GM23338 (cell line): Measurements from ENCODE around the gene BIN1. TPM values are rescaled to one million over a fixed set of nuclear protein-coding genes. Genes with fewer than 3 reads are reported as not detected.

Source experiments
- ATAC-seq: fragments of 200-7000 bp; cut with Tn5 transposase; 3 replicates; pipeline ENCODE4 v1.9.1; 2020
- DNase-seq: peaks from one replicate; pipeline ENCODE4 v3.0.0-alpha.2; 2015; ENCODE audit warnings: low spot score
- H2AFZ ChIP-seq: fragments of 200-600 bp; sonication (generic); 2 replicates; pipeline ENCODE4 v1.8.0; 2016; ENCODE audit warnings: antibody characterized with exemption, mild to moderate bottlenecking, moderate library complexity
- H3F3A ChIP-seq: fragments of 200-600 bp; sonication (generic); replicated peaks from 2 replicates; pipeline ENCODE4 v1.8.0; 2017; ENCODE audit warnings: antibody characterized with exemption, mixed run types, low read depth
- H3K27ac ChIP-seq: fragments of 200-600 bp; sonication (generic); 2 replicates; pipeline ENCODE4 v1.6.1; 2016; ENCODE audit warnings: low read depth
- H3K27me3 ChIP-seq: fragments of 200-600 bp; sonication (generic); 2 replicates; pipeline ENCODE4 v1.8.0; 2016; ENCODE audit warnings: mild to moderate bottlenecking, mixed run types, moderate library complexity; ENCODE audit not compliant: insufficient read depth
- H3K36me3 ChIP-seq: fragments of 200-600 bp; sonication (generic); 2 replicates; pipeline ENCODE4 v1.8.0; 2016; ENCODE audit warnings: mild to moderate bottlenecking; ENCODE audit not compliant: insufficient read depth
- H3K4me1 ChIP-seq: fragments of 200-600 bp; sonication (generic); 2 replicates; pipeline ENCODE4 v1.8.0; 2016; ENCODE audit warnings: mild to moderate bottlenecking, moderate library complexity; ENCODE audit not compliant: insufficient read depth
- H3K4me2 ChIP-seq: fragments of 200-600 bp; sonication (generic); 2 replicates; pipeline ENCODE4 v1.7.1; 2017; ENCODE audit warnings: mixed run types
- H3K4me3 ChIP-seq: fragments of 200-600 bp; sonication (generic); 2 replicates; pipeline ENCODE4 v1.6.1; 2016; ENCODE audit warnings: mixed run types
- H3K79me2 ChIP-seq: fragments of 200-600 bp; sonication (generic); replicated peaks from 2 replicates; pipeline ENCODE4 v1.8.0; 2017; ENCODE audit warnings: mild to moderate bottlenecking; ENCODE audit not compliant: insufficient read depth
- H3K9me2 ChIP-seq: fragments of 200-600 bp; sonication (generic); 2 replicates; pipeline ENCODE4 v1.8.0; 2017; ENCODE audit not compliant: insufficient read depth
- H4K20me1 ChIP-seq: fragments of 200-600 bp; sonication (generic); replicated peaks from 2 replicates; pipeline ENCODE4 v1.8.0; 2017; ENCODE audit warnings: mild to moderate bottlenecking; ENCODE audit not compliant: insufficient read depth
- H3K27ac Mint-ChIP-seq: 2 replicates; pipeline ENCODE4 v1.8.0; 2020; ENCODE audit warnings: inconsistent platforms, mild to moderate bottlenecking, moderate library complexity, mixed read lengths
- H3K27me3 Mint-ChIP-seq: 3 replicates; pipeline ENCODE4 v1.8.0; 2022; ENCODE audit warnings: low read depth, mild to moderate bottlenecking, moderate library complexity, mixed read lengths, inconsistent platforms; ENCODE audit not compliant: insufficient read depth, poor library complexity
- H3K36me3 Mint-ChIP-seq: 3 replicates; pipeline ENCODE4 v1.8.0; 2021; ENCODE audit warnings: low read depth, mild to moderate bottlenecking, inconsistent platforms, moderate library complexity, mixed read lengths
- H3K4me1 Mint-ChIP-seq: 3 replicates; pipeline ENCODE4 v1.8.0; 2020; ENCODE audit warnings: mild to moderate bottlenecking, inconsistent platforms, mixed read lengths
- H3K4me3 Mint-ChIP-seq: 3 replicates; pipeline ENCODE4 v1.8.0; 2021; ENCODE audit warnings: moderate library complexity, mild to moderate bottlenecking, inconsistent platforms, mixed read lengths
- H3K9me3 Mint-ChIP-seq: 3 replicates; pipeline ENCODE4 v1.8.0; 2020; ENCODE audit warnings: moderate library complexity, mild to moderate bottlenecking, inconsistent platforms, mixed read lengths
- CTCF ChIP-seq, 2 experiments: fragments of 200-600 bp in 1 of 2; sonication (generic) in 1 of 2; conservative IDR thresholded peaks; 2 replicates each; pipeline versions ENCODE4 v1.5.1 to v1.6.1; 2016 to 2017; ENCODE audit warnings: antibody characterized with exemption in 2 of 2, low read depth in 2 of 2, mild to moderate bottlenecking in 2 of 2, moderate library complexity in 1 of 2
- EZH2 ChIP-seq: fragments of 200-600 bp; sonication (generic); IDR thresholded peaks from one replicate; pipeline ENCODE4 v1.8.0; 2017; ENCODE audit warnings: antibody characterized with exemption, mild to moderate bottlenecking, low read depth; ENCODE audit not compliant: unreplicated experiment
- EZH2phosphoT487 ChIP-seq: fragments of 200-600 bp; sonication (generic); IDR thresholded peaks from one replicate; pipeline ENCODE4 v1.8.1; 2018; ENCODE audit warnings: antibody characterized with exemption; ENCODE audit not compliant: unreplicated experiment
- NANOG ChIP-seq: IDR thresholded peaks from 2 replicates; pipeline ENCODE4 v1.6.1; 2016; ENCODE audit warnings: antibody characterized with exemption, borderline replicate concordance
- POLR2AphosphoS5 ChIP-seq: IDR thresholded peaks from 2 replicates; pipeline ENCODE4 v1.6.1; 2016; ENCODE audit warnings: antibody characterized with exemption, low read depth
- REST ChIP-seq: IDR thresholded peaks from one replicate; pipeline ENCODE4 v1.6.1; 2018; ENCODE audit warnings: antibody characterized with exemption; ENCODE audit not compliant: unreplicated experiment
- ZNF114 ChIP-seq: fragments of 250-450 bp; sonication (Bioruptor Pico); IDR thresholded peaks from 2 replicates; pipeline ENCODE4 v1.5.0; 2020; ENCODE audit warnings: mild to moderate bottlenecking, moderate library complexity
- ZNF331 ChIP-seq: fragments of 250-450 bp; sonication (Bioruptor Pico); IDR thresholded peaks from 2 replicates; pipeline ENCODE4 v1.5.0; 2020; ENCODE audit warnings: low read depth, mild to moderate bottlenecking, moderate library complexity
- ZNF462 ChIP-seq: fragments of 250-450 bp; sonication (Bioruptor Pico); IDR thresholded peaks from 2 replicates; pipeline ENCODE4 v1.5.0; 2020; ENCODE audit warnings: mild to moderate bottlenecking, moderate library complexity
- polyA plus RNA-seq: library from polyadenylated mRNA; unstranded; fragments of >200 nt; fragmentation: Nextera tagmentation; extraction: Ambion mirVana; gene quantifications from 2 replicates; pipeline ENCODE4 v1.2.1, GENCODE V29; 2016
- total RNA-seq: library from RNA; depleted of rRNA; stranded (reverse); fragments of >200 nt; shearing (Covaris generic); gene quantifications from 2 replicates; pipeline ENCODE4 v1.2.3, GENCODE V29; 2014

The BIN1 gene
- total and polyA plus RNA-seq, 2 experiments from 2014 or later, result 30.1 to 56.4 TPM

DNA sequence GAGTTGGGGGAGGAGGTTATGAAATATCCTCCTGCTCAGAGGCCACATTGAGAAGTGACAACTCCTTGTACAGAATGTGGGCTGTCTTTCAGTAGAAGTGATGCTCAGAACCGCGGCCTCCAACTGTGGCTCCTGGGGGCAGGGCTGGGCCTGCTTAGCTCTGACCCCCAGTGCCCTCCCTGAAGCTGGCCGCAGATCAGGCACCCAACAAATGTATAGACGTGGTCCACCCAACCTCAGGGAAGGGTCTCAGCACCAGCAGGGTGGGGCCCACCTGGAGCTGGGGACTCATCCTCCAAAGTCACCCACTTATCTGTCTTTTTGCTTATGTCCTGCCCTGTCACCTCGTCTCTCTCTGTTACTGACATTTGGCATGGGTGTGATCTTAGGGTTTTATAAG is 11.1 kb upstream of the BIN1 start (continued):
- TF ChIP-seq ZNF462 (CRISPR knock-in tag) (no peak), ZNF114 (CRISPR knock-in tag) (no peak), EZH2phosphoT487 (no peak)

GRCh38 chr2:127117603-127118002 is 10.6 kb upstream of the BIN1 start:
- Histone ChIP-seq H3K36me3 (no peaks in the 10 kb centered on the region), H4K20me1 (no peaks in the 10 kb centered on the region), H3F3A (no peaks in the 10 kb centered on the region), H3K27ac (no peak overlapping the region), H3K79me2 (no peaks in the 10 kb centered on the region), H3K4me1 (no peaks in the 10 kb centered on the region), H2AFZ (no peak overlapping the region), H3K4me3 (no peak overlapping the region), H3K9me2 (no peaks in the 10 kb centered on the region), H3K4me2 (no peak overlapping the region), H3K27me3 (no peaks in the 10 kb centered on the region)
- Mint-ChIP-seq H3K9me3 (peaks cover 40% of the 10 kb centered on the region), H3K27ac (no peak overlapping the region), H3K4me1 (no peaks in the 10 kb centered on the region), H3K4me3 (no peak overlapping the region), H3K36me3 (peaks cover 17% of the 10 kb centered on the region), H3K27me3 (no peaks in the 10 kb centered on the region)
- no peak for TF ChIP-seq NANOG
- no peak for TF ChIP-seq CTCF (conservative IDR thresholded peaks at IDR 0.05; ENCODE audit: low read depth in 2 of 2)
- no peak for TF ChIP-seq POLR2AphosphoS5
- no peak for TF ChIP-seq ZNF331
- no peak for TF ChIP-seq REST
- TF ChIP-seq EZH2, result no peak
- DNase-seq (no peak), ATAC-seq (no peak)
